Retinal pigment epithelial cell (primary cell): ENCODE data around the gene CAPN2.
A peak's percentile ranks its signal among the peaks of the same experiment; 100 is the strongest.

Experiments used
- DNase-seq: peaks from one replicate; pipeline ENCODE4 v3.0.0-alpha.2; 2010; ENCODE audit warnings: low read depth
- H3K4me3 ChIP-seq: 2 replicates; pipeline ENCODE4 v1.5.1; 2011; ENCODE audit warnings: mild to moderate bottlenecking, low read length, control low read depth, moderate library complexity
- TF ChIP-seq, protein P1 (sequence below): conservative IDR thresholded peaks from 2 replicates; pipeline ENCODE4 v1.5.1; 2011; ENCODE audit warnings: low read depth, low read length, control low read depth, inconsistent platforms

Gene CAPN2

DNA sequence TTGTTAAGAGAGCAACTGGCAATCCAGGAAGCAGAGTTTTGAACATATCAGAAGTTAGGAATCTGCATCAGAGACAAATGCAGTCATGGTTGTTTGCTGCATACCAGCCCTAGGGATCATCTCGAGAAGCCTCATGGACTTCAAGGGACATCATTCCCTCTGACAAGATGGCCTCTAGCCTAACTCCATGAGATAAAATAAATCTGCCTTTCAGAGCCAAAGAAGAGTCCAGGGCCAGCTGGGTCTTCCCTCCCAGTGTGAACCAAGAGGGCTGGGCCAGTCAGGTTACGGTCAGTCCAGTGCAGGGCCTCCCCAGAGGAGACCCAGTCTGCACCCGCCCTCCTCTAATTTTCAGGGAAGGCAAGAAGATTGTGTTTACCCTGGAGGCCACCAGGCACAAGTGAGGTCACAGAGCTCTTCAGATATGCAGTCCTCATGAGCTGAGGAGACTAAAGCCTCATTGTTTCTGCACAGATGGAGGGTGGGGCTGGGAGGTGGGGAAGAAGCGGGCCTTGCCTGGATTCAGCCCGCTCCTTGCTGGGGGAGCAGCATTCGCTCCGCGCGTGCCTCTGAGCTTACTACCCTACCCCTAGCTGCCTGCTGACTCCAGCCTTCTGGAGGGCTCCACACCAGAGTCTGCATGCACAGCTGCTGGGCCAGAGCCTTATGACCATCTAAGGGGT, 52.8 kb downstream of the CAPN2 start:
- DNase-seq = no peak
- TF ChIP-seq, protein P1, sequence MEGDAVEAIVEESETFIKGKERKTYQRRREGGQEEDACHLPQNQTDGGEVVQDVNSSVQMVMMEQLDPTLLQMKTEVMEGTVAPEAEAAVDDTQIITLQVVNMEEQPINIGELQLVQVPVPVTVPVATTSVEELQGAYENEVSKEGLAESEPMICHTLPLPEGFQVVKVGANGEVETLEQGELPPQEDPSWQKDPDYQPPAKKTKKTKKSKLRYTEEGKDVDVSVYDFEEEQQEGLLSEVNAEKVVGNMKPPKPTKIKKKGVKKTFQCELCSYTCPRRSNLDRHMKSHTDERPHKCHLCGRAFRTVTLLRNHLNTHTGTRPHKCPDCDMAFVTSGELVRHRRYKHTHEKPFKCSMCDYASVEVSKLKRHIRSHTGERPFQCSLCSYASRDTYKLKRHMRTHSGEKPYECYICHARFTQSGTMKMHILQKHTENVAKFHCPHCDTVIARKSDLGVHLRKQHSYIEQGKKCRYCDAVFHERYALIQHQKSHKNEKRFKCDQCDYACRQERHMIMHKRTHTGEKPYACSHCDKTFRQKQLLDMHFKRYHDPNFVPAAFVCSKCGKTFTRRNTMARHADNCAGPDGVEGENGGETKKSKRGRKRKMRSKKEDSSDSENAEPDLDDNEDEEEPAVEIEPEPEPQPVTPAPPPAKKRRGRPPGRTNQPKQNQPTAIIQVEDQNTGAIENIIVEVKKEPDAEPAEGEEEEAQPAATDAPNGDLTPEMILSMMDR = no peak
- H3K4me3 ChIP-seq = no peak overlapping the region

DNA sequence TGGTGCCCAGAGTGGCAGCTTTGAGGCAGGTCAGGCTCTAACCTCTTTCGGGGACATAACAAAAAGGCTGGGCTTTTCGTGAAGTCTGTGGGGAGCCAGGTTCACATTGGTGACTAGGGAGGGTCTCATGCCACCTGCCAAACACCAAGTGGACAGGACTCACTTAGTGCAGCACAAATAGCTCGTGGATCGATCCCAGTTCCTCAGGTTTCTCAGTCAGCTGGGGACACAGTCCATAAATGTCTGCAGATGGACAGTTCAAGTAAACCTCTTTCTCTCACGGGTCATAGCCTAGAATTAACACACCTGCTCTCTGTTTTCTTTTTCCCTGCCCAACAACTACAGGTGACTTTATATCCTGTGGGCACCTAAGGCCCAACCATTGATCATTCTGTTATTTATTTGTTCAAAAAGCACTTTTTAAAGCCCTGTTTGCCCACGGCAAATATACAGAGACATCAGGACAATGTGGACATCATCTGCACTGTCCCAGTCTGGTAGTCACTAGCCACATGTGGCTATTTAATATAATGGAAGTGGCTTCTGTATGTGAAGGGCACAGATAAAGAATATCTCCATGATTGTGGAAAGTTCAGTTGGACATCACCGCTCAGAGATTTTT, 53.5 kb downstream of the CAPN2 start:
- no peak overlapping the region for H3K4me3 ChIP-seq
- no peak for DNase-seq
- TF ChIP-seq, protein P1 = no peak

DNA sequence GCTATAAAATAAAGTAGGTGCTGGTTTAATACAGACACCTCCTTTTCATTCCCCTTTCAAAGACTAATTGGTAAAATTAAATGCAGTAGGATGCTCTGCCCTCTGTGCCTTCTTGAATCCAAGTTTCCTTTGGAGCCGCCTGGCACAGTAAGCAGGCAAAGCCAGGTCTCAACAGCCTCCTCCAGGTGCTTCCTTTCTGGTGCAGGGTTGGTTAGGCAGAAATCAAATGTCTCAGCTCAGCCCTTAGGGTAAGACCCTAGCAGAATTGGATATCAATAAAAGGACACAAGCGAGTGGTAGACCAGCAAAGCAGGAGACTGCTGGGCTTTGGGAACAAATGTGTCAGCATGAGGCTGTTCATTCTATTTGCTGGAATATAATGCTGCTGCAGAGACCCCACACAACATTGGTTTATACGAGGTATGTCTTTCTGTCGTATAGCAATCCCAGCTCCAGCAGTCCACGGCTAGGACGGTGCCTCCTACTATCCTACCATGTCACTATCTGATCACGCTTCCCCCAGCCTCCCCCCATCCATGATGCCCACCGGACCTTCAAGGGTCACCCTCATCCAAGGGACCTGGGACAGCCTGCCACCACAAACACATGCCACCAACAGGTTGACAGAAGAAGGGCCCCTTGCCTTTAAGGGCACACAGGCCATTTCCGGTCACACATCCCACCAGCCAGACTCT, 58.4 kb downstream of the CAPN2 start:
- no peak for DNase-seq
- TF ChIP-seq, protein P1 = no peak
- no peak overlapping the region for H3K4me3 ChIP-seq

DNA sequence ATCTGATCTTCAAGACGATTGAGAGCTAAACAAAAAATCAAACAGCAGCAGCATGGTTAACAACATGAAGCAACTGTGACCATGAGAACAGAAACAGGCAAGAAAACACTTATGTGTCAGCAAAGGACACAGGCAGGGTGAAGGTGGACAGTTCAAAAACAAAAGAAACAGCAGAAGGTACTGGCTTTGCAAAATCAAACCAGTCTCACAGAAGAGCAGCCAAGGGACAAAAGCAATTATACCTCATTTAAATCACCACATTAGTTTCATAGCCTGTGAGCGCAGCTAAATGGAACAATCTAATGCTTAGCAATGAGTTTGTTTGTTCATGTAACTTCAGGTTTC, 59.1 kb downstream of the CAPN2 start:
- DNase-seq = no peak
- TF ChIP-seq, protein P1 = no peak

DNA sequence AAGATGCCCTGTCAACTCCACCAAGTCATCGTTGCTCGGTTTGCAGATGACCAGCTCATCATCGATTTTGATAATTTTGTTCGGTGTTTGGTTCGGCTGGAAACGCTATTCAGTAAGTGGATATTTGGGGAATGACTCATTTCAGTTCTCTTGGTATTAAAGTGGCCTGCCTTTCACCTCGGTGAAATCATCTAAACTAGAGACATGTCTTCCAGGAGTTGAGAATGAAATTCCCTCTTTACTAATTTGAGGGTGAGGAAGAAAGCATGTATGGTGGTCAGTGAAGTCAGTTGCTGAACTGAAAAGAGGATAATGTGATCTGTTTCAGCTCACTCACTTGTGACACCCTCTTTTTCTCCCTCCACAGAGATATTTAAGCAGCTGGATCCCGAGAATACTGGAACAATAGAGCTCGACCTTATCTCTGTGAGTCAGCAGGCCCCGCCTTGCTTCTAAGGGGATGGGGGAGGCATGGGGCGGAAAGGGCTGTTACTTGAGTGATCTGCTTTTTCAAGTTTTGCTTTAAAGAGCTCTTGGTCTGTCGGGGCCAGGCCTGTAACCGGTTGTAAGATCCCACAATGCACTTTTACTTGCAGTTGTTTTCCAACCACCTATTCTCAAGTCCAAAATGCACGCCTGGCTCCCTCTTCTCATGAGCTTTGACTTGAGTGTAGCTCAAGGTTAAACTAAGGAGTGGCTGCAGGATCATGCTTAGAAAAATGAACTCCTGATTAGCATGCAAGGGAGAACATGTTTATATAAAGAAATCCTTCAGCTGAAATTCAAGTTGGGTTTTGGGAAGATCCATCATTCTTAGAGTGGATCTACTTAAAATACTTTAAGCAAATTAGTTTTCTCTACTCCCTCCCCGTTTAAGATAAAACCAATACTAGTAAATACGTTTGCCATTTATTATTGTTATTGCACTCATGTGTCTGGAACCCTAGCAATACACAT, 59.8 kb downstream of the CAPN2 start:
- no peak overlapping the region for H3K4me3 ChIP-seq
- TF ChIP-seq, protein P1 = no peak
- DNase-seq = peak; percentile 63

More for the DNA sequence above, 59.1 kb downstream of the CAPN2 start:
- no peak overlapping the region for H3K4me3 ChIP-seq

DNA sequence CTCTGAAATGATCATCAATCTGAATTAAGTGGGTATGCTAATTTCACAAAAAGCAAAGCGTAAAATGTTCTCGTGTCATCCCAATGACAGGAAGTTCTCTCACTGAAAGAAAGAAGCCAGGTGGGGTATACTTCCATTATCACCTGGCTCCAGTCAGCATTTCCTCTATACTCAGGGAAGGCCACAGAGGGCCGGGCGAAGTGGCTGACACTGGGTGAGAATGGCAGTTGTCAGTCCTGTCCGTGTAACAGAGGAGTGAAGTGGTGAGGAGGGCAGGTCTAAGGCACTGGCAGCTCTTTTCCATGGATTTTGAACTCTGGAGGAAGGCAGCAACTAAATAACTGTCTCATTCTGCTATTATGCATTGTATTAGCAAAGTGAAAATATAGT, 60.4 kb downstream of the CAPN2 start:
- TF ChIP-seq, protein P1 = no peak
- no peak overlapping the region for H3K4me3 ChIP-seq
- no peak for DNase-seq
